HG03469 (cell line): ENCODE results near the gene ZFYVE9.

ENCODE experiments used
- ATAC-seq: cut with Tn5 transposase; IDR thresholded peaks from one replicate; pipeline ENCODE4 v1.9.1; 2021; ENCODE audit warnings: mild to moderate bottlenecking, moderate library complexity, moderate number of reproducible peaks; ENCODE audit not compliant: unreplicated experiment

Gene ZFYVE9

GRCh38 chr1:52237430-52237829, 95.5 kb downstream of the ZFYVE9 start:
- no peak for ATAC-seq

GRCh38 chr1:52238474-52238873, 96.6 kb downstream of the ZFYVE9 start:
- no peak for ATAC-seq

- peak; percentile 11 for ATAC-seq
Observed at GRCh38 chr1:52238887-52239707, 97.2 kb downstream of the ZFYVE9 start.

- ATAC-seq: peak; percentile 53
Observed at GRCh38 chr1:52239708-52240001, 97.8 kb downstream of the ZFYVE9 start.

GRCh38 chr1:52240592-52241210, 98.8 kb downstream of the ZFYVE9 start:
- no peak for ATAC-seq

- no peak for ATAC-seq
Observed at GRCh38 chr1:52243221-52243987, 101.5 kb downstream of the ZFYVE9 start.

- ATAC-seq: no peak
Observed at GRCh38 chr1:52249831-52250230, 107.9 kb downstream of the ZFYVE9 start.

GRCh38 chr1:52253421-52253820, 111.5 kb downstream of the ZFYVE9 start:
- ATAC-seq: no peak

GRCh38 chr1:52259886-52260285, 118.0 kb downstream of the ZFYVE9 start:
- ATAC-seq: no peak

- no peak for ATAC-seq
Observed at GRCh38 chr1:52263153-52263910, 121.4 kb downstream of the ZFYVE9 start.

- no peak for ATAC-seq
Observed at GRCh38 chr1:52264530-52265115, 122.7 kb downstream of the ZFYVE9 start.

GRCh38 chr1:52266507-52266906, 124.6 kb downstream of the ZFYVE9 start:
- no peak for ATAC-seq

GRCh38 chr1:52268372-52268771, 126.5 kb downstream of the ZFYVE9 start:
- no peak for ATAC-seq

- ATAC-seq: no peak
Observed at GRCh38 chr1:52281518-52281917, 139.6 kb downstream of the ZFYVE9 start.

GRCh38 chr1:52288286-52288685, 146.4 kb downstream of the ZFYVE9 start:
- no peak for ATAC-seq

- ATAC-seq: no peak
Observed at GRCh38 chr1:52294580-52294979, 152.7 kb downstream of the ZFYVE9 start.

GRCh38 chr1:52296345-52296744, 154.5 kb downstream of the ZFYVE9 start:
- no peak for ATAC-seq

GRCh38 chr1:52305417-52306226, 163.7 kb downstream of the ZFYVE9 start:
- no peak for ATAC-seq

- ATAC-seq: no peak
Observed at GRCh38 chr1:52306227-52307006, 164.5 kb downstream of the ZFYVE9 start.
